Astrocyte of the cerebellum (primary cell): ENCODE measurements around the gene TRIM25.

Source experiments
- DNase-seq: peaks from one replicate; pipeline ENCODE4 v3.0.0-alpha.2; 2011; ENCODE audit warnings: low read depth
- H3K4me3 ChIP-seq: 2 replicates; pipeline ENCODE4 v1.5.1; 2011; ENCODE audit warnings: mild to moderate bottlenecking, low read depth, low read length, moderate library complexity
- CTCF ChIP-seq: IDR thresholded peaks from 2 replicates; pipeline ENCODE4 v1.5.1; 2012; ENCODE audit warnings: low read length, low read depth, moderate library complexity, mild to moderate bottlenecking; ENCODE audit errors: missing control alignments
- in situ Hi-C: cut with HindIII; loops from 2 replicates; pipeline ENCODE4 v1.10.0; 2017; ENCODE audit warnings: low sequenced_read_pairs

Gene TRIM25

GRCh38 chr17:56879280-56879679, 34.6 kb downstream of the TRIM25 start:
- no peak for DNase-seq

DNA sequence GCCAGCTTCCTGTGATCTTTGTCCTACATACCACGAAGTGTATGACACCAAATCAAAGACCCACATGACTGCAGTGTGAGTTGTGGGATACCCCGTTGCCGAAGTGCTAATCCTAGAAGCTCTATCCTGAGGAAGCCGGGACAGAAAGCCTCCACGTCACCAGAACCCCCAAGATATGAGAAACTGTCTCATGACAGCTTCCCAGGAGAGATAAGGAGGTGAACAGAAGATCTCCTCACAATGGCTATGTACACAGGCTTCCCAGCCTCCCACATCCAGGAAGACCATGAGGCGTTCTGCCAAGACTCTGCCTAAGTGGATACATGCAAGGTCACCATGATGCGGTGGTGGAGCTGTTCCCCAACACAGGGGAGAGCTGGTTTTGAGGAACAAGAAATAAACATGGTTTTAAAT, 37.1 kb downstream of the TRIM25 start:
- no peak overlapping the region for H3K4me3 ChIP-seq
- TF ChIP-seq CTCF, result no peak
- in situ Hi-C loops, result no loop called here
- DNase-seq, result no peak

More at GRCh38 chr17:56879280-56879679, 34.6 kb downstream of the TRIM25 start:
- no peak overlapping the region for H3K4me3 ChIP-seq
- in situ Hi-C loops, result no loop called here
- TF ChIP-seq CTCF, result no peak

- no peak for DNase-seq
- TF ChIP-seq CTCF, result no peak
- in situ Hi-C loops, result no loop called here
- H3K4me3 ChIP-seq, result no peak overlapping the region
These were observed 43.7 kb downstream of the TRIM25 start for GRCh38 chr17:56870081-56870651.

DNA sequence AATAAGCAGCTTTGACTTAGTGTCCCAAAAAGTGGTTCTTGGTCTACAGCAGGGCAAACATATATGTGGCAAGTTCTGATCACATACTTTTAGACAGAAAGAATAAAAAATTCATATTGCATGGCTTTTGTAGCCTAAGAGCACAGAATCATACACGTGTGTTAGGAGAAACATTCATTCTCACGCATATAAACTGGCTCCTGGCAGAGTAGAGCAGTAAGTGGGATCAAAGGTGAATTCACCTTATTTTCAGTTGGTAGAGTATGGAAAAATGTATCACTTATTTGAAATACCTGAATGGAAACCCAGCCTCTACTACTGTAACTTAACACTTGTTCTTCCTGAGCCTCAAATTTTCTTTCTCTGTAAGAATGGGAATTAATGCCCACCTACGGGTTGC, 45.1 kb downstream of the TRIM25 start:
- H3K4me3 ChIP-seq, result no peak overlapping the region
- TF ChIP-seq CTCF, result no peak
- no peak for DNase-seq
- in situ Hi-C loops, result no loop called here

GRCh38 chr17:56867948-56868376, 45.9 kb downstream of the TRIM25 start:
- TF ChIP-seq CTCF, result no peak
- no peak overlapping the region for H3K4me3 ChIP-seq
- in situ Hi-C loops, result no loop called here
- no peak for DNase-seq

DNA sequence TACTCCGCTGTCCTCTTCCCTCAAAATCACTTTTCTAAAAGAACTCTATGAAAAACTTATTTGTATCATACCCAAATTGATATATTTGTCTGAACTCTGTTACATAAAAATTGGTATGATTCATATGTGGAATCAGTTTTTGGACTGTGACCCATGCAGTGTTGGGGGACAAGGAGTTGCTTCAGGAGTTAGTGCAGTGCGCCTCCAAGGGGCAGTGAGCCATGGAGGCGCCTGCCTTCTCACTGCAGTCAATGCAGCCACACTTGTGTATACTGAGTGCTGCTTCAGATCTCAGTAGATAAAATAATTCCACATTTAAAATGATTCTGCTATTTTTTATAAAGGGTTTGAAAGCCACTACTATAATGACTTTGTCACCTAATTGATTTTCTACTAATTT, 47.4 kb downstream of the TRIM25 start:
- TF ChIP-seq CTCF, result no peak
- H3K4me3 ChIP-seq, result no peak overlapping the region
- no peak for DNase-seq
- in situ Hi-C loops, result no loop called here

DNA sequence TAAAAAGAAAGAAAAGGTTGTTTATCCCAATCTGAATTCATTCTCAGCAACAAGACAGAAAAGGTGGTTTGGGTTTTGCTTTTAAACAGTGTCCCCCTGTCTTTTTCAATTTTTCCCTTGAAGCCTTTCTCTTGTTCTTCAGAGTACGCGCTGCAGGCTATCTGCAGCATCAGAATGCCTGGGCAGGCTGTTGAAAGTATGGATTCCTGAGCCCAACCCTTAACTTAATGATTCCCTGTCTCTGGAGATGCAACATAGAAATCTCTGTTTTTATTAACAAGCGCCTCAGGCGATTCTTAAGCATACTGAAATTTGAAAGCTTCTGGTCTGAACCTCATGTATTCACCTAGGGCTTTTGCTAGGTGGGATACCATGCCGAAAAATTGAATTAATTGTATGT, 47.8 kb downstream of the TRIM25 start:
- H3K4me3 ChIP-seq, result no peak overlapping the region
- in situ Hi-C loops, result no loop called here
- DNase-seq, result no peak
- no peak for TF ChIP-seq CTCF
